Liver (tissue), 9 donors: ENCODE results near the gene PRTFDC1. TPM values are rescaled to one million over a fixed set of nuclear protein-coding genes. Genes with fewer than 3 reads are reported as not detected.
A peak's percentile ranks its signal among the peaks of the same experiment; 100 is the strongest.

Experiments
- DNase-seq: peaks from one replicate; pipeline ENCODE4 v3.0.0-alpha.2; 2017; ENCODE audit warnings: low spot score
- H3K27ac ChIP-seq, 2 donors: one replicate each; pipeline ENCODE4 v1.7.0; 2013; ENCODE audit warnings: inconsistent platforms in 2 of 2, low read length in 2 of 2, control low read depth in 1 of 2, low read depth in 1 of 2, mild to moderate bottlenecking in 1 of 2
- H3K27me3 ChIP-seq, 4 donors: one replicate each; pipeline versions ENCODE4 v1.6.1 to v1.7.0; 2013; ENCODE audit warnings: low read length in 3 of 4, inconsistent platforms in 1 of 4, mild to moderate bottlenecking in 1 of 4, moderate library complexity in 1 of 4; ENCODE audit not compliant: control insufficient read depth in 4 of 4, insufficient read depth in 4 of 4
- H3K36me3 ChIP-seq, 4 donors: one replicate each; pipeline versions ENCODE4 v1.6.1 to v1.7.0; 2013; ENCODE audit warnings: low read length in 3 of 4, mild to moderate bottlenecking in 3 of 4, low read depth in 1 of 4, moderate library complexity in 1 of 4; ENCODE audit not compliant: control insufficient read depth in 4 of 4, insufficient read depth in 3 of 4
- H3K4me1 ChIP-seq, 4 donors: one replicate each; pipeline versions ENCODE4 v1.6.1 to v1.7.0; 2013; ENCODE audit warnings: low read length in 3 of 4, mild to moderate bottlenecking in 3 of 4, moderate library complexity in 1 of 4; ENCODE audit not compliant: control insufficient read depth in 4 of 4, insufficient read depth in 4 of 4
- H3K4me3 ChIP-seq, 3 donors: one replicate each; pipeline versions ENCODE4 v1.6.1 to v1.7.0; 2013; ENCODE audit warnings: low read length in 3 of 3, control low read depth in 1 of 3, low read depth in 1 of 3, mild to moderate bottlenecking in 1 of 3
- H3K9ac ChIP-seq, 2 donors: one replicate each; pipeline ENCODE4 v1.7.0; 2013; ENCODE audit warnings: low read length in 2 of 2, mild to moderate bottlenecking in 2 of 2, moderate library complexity in 2 of 2, control low read depth in 1 of 2, low read depth in 1 of 2
- H3K9me3 ChIP-seq, 4 donors: one replicate each; pipeline versions ENCODE4 v1.6.1 to v1.7.0; 2013; ENCODE audit warnings: low read length in 3 of 4; ENCODE audit not compliant: control insufficient read depth in 4 of 4
- EGR1 ChIP-seq, 2 donors: IDR thresholded peaks; 2 replicates each; pipeline ENCODE4 v1.6.1; 2016 to 2018; ENCODE audit warnings: antibody characterized with exemption in 2 of 2, low read depth in 2 of 2
- FOXA1 ChIP-seq: IDR thresholded peaks from 2 replicates; pipeline ENCODE4 v1.6.1; 2016; ENCODE audit warnings: antibody characterized with exemption
- FOXA2 ChIP-seq: IDR thresholded peaks from 2 replicates; pipeline ENCODE4 v1.6.1; 2016; ENCODE audit warnings: antibody characterized with exemption
- GABPA ChIP-seq, 2 donors: IDR thresholded peaks in 1 of 2; conservative IDR thresholded peaks in 1 of 2; 2 replicates each; pipeline ENCODE4 v1.6.1; 2016; ENCODE audit warnings: antibody characterized with exemption in 2 of 2, mild to moderate bottlenecking in 1 of 2, moderate library complexity in 1 of 2
- HNF4A ChIP-seq, 2 donors: conservative IDR thresholded peaks; 2 replicates each; pipeline ENCODE4 v1.6.1; 2016; ENCODE audit warnings: antibody characterized with exemption in 2 of 2, mild to moderate bottlenecking in 2 of 2
- JUND ChIP-seq, 2 donors: IDR thresholded peaks; 2 replicates each; pipeline ENCODE4 v1.6.1; 2016; ENCODE audit warnings: antibody characterized with exemption in 2 of 2
- NR2F2 ChIP-seq: IDR thresholded peaks from 2 replicates; pipeline ENCODE4 v1.6.1; 2016; ENCODE audit warnings: antibody characterized with exemption
- RAD21 ChIP-seq, 2 donors: IDR thresholded peaks; 2 replicates each; pipeline ENCODE4 v1.6.1; 2016; ENCODE audit warnings: antibody characterized with exemption in 2 of 2, mild to moderate bottlenecking in 2 of 2
- RXRA ChIP-seq, 2 donors: IDR thresholded peaks; 2 replicates each; pipeline ENCODE4 v1.6.1; 2017 to 2018; ENCODE audit warnings: antibody characterized with exemption in 2 of 2, mild to moderate bottlenecking in 1 of 2
- SP1 ChIP-seq: IDR thresholded peaks from 2 replicates; pipeline ENCODE4 v1.6.1; 2018; ENCODE audit warnings: antibody characterized with exemption, mild to moderate bottlenecking
- YY1 ChIP-seq: IDR thresholded peaks from 2 replicates; pipeline ENCODE4 v1.6.1; 2016; ENCODE audit warnings: antibody characterized with exemption, mild to moderate bottlenecking
- WGBS: extraction: QIAGEN DNeasy Blood & Tissue Kit; methylation state at CpG from one replicate; pipeline ENCODE4 v1.1.7; 2013; 5-methylcytosine and 5-hydroxymethylcytosine counted together
- polyA plus RNA-seq, 2 donors: library from polyadenylated mRNA; stranded (reverse) in 1 of 2; unstranded in 1 of 2; fragments of 200-250 nt in 1 of 2; fragments of >200 nt in 1 of 2; fragmentation: Nextera tagmentation in 1 of 2; extraction: Ambion mirVana in 1 of 2; gene quantifications; one replicate each; pipeline versions ENCODE4 v1.2.1 to v1.2.3, GENCODE V29; 2013 to 2015
- total RNA-seq, 2 donors: library from RNA; depleted of rRNA; stranded (reverse); fragments of >200 nt; gene quantifications; one replicate each; pipeline ENCODE4 v1.2.3, GENCODE V29; 2014
- TF ChIP-seq, protein P1 (sequence below): IDR thresholded peaks from 2 replicates; pipeline ENCODE4 v1.6.1; 2016; ENCODE audit warnings: antibody characterized with exemption
- TF ChIP-seq, protein P2 (sequence below): IDR thresholded peaks from 2 replicates; pipeline ENCODE4 v1.6.1; 2016; ENCODE audit warnings: antibody characterized with exemption
- TF ChIP-seq, protein P3 (sequence below): IDR thresholded peaks from 2 replicates; pipeline ENCODE4 v1.6.1; 2016; ENCODE audit warnings: antibody characterized with exemption, mild to moderate bottlenecking
- TF ChIP-seq, protein P4 (sequence below): IDR thresholded peaks from 2 replicates; pipeline ENCODE4 v1.6.1; 2016; ENCODE audit warnings: antibody characterized with exemption
- donor health status: healthy.
- donor health status: healthy.
- donor health status: healthy.
- donor health status: healthy.
- donor health status: healthy.

The PRTFDC1 gene
- total and polyA plus RNA-seq, 4 donors, result 0.93 to 3.1 (median 1.9) TPM

DNA sequence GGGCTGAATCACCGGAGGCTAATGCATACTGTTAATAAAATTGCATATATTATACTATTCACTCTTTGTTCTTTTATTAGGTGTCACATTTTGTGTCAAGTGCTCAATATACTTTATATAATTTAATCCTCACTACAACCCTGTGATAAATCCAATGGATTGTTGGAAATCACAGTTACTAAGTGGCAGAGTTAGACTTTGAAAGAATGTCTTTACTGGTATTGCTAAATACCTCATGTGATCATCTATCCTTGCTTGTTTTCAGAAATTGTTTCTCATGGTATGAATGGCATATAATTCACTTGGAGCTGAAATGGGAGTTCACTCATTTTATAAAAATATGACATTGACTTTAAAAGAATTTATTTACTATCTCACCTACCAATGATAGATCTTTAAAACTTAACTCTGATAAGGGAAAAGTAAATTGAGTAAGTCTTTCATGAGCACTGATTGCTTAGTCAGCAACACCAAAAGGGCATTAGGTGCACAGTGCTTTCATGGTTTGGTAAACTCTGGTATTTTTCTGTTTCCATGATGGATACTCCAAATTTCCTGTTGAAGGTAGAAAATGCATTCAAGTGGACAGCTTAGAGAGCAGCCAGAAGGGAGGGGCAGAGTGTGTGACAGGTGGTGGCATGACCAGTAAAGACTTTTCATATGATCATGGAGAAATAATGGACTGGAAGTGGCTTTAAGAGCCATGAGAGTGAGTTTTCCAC lies 41.0 kb upstream of the PRTFDC1 start:
- no peaks in the 10 kb centered on the region for H3K36me3 ChIP-seq
- no peak overlapping the region for H3K4me3 ChIP-seq
- no peak overlapping the region for H3K9ac ChIP-seq
- peaks cover 0 to 6% (median 0%) of the 10 kb centered on the region in 4 donors for H3K4me1 ChIP-seq
- no peak overlapping the region for H3K27ac ChIP-seq
- no peak for DNase-seq
- 100% methylated on average over 1 of the region's 1 CpG for WGBS
- TF ChIP-seq, protein P1, sequence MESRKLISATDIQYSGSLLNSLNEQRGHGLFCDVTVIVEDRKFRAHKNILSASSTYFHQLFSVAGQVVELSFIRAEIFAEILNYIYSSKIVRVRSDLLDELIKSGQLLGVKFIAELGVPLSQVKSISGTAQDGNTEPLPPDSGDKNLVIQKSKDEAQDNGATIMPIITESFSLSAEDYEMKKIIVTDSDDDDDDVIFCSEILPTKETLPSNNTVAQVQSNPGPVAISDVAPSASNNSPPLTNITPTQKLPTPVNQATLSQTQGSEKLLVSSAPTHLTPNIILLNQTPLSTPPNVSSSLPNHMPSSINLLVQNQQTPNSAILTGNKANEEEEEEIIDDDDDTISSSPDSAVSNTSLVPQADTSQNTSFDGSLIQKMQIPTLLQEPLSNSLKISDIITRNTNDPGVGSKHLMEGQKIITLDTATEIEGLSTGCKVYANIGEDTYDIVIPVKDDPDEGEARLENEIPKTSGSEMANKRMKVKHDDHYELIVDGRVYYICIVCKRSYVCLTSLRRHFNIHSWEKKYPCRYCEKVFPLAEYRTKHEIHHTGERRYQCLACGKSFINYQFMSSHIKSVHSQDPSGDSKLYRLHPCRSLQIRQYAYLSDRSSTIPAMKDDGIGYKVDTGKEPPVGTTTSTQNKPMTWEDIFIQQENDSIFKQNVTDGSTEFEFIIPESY, result no peak
- TF ChIP-seq HNF4A (conservative IDR thresholded peaks at IDR 0.05), result peak; percentile 41 to 49
- peak; percentile 30 for TF ChIP-seq SP1
- TF ChIP-seq JUND (IDR thresholded peaks at IDR 0.05), result peak in 1 of 2 donors; percentile 19
- TF ChIP-seq FOXA2, result no peak
- TF ChIP-seq RXRA (IDR thresholded peaks at IDR 0.05), result peak in 1 of 2 donors; percentile 11
- H3K9me3 ChIP-seq, result no peaks in the 10 kb centered on the region
- no peaks in the 10 kb centered on the region for H3K27me3 ChIP-seq

DNA sequence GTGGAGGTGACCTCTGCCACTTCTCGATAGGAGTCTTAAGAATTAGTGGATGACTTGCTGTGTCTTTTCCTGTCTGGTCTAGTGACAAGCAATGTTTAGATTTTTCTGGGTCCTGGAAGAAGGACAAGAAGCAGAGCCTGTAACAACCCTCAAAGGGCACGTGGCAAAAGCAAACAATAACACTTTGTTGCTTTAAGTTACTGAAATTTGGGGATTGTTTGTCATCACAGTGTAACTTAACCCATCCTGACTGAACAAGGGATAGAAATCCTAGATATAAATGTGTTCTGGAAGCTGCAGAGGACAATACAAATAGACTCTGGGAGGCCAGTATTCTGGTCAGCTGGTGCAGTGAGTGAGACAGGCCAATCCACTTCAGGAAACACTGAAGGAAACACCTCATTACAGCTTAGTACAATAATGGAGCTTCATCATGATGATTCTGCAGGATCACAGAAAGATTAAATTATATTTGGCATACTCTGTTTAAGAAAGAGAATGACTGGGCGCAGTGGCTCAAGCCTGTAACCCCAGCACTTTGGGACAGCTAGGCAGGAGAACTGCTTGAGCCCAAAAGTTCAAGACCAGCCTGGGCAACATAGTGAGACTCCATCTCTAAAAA lies 40.2 kb upstream of the PRTFDC1 start:
- H3K9ac ChIP-seq, result no peak overlapping the region
- H3K9me3 ChIP-seq, result no peaks in the 10 kb centered on the region
- WGBS, result 87% methylated on average over 3 of the region's 3 CpGs
- no peaks in the 10 kb centered on the region for H3K36me3 ChIP-seq
- H3K4me3 ChIP-seq, result no peak overlapping the region
- TF ChIP-seq SP1, result no peak
- no peak for TF ChIP-seq NR2F2
- no peak for TF ChIP-seq RAD21 (IDR thresholded peaks at IDR 0.05)
- no peak for TF ChIP-seq RXRA (IDR thresholded peaks at IDR 0.05)
- TF ChIP-seq, protein P2, sequence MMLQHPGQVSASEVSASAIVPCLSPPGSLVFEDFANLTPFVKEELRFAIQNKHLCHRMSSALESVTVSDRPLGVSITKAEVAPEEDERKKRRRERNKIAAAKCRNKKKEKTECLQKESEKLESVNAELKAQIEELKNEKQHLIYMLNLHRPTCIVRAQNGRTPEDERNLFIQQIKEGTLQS, result no peak
- no peak for TF ChIP-seq EGR1 (IDR thresholded peaks at IDR 0.05; ENCODE audit: low read depth in 2 of 2)
- no peak for DNase-seq
- H3K27ac ChIP-seq, result no peak overlapping the region
- H3K4me1 ChIP-seq, result peaks cover 0 to 6% (median 0%) of the 10 kb centered on the region in 4 donors
- H3K27me3 ChIP-seq, result no peaks in the 10 kb centered on the region

DNA sequence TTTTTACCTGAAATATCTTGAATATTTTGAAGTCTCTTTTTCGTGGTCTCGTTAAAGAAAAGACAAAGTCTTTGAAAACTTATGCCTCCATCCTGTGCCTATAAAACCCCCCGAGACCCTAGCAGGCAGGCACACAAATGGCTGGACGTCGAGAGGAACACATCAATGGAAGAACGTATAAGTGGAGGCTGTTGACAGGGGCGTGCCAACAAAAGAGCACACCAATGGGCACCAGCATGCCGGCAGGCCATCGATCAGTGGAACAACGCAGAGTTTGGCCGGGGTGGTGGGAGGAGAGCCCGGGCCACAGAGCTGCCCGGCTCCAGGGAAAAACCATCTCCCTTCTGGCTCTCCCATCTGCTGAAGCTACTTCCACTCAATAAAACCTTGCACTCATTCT lies 38.9 kb upstream of the PRTFDC1 start:
- no peak for DNase-seq

More for the DNA sequence above, 38.9 kb upstream of the PRTFDC1 start:
- Histone ChIP-seq H3K9ac (no peak overlapping the region), H3K27me3 (no peaks in the 10 kb centered on the region), H3K36me3 (no peaks in the 10 kb centered on the region), H3K9me3 (no peaks in the 10 kb centered on the region), H3K4me3 (no peak overlapping the region), H3K4me1 (peaks cover 0 to 6% (median 0%) of the 10 kb centered on the region in 4 donors), H3K27ac (no peak overlapping the region)
- TF ChIP-seq, protein P3, sequence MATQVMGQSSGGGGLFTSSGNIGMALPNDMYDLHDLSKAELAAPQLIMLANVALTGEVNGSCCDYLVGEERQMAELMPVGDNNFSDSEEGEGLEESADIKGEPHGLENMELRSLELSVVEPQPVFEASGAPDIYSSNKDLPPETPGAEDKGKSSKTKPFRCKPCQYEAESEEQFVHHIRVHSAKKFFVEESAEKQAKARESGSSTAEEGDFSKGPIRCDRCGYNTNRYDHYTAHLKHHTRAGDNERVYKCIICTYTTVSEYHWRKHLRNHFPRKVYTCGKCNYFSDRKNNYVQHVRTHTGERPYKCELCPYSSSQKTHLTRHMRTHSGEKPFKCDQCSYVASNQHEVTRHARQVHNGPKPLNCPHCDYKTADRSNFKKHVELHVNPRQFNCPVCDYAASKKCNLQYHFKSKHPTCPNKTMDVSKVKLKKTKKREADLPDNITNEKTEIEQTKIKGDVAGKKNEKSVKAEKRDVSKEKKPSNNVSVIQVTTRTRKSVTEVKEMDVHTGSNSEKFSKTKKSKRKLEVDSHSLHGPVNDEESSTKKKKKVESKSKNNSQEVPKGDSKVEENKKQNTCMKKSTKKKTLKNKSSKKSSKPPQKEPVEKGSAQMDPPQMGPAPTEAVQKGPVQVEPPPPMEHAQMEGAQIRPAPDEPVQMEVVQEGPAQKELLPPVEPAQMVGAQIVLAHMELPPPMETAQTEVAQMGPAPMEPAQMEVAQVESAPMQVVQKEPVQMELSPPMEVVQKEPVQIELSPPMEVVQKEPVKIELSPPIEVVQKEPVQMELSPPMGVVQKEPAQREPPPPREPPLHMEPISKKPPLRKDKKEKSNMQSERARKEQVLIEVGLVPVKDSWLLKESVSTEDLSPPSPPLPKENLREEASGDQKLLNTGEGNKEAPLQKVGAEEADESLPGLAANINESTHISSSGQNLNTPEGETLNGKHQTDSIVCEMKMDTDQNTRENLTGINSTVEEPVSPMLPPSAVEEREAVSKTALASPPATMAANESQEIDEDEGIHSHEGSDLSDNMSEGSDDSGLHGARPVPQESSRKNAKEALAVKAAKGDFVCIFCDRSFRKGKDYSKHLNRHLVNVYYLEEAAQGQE, result no peak
- TF ChIP-seq, protein P2, result no peak
- no peak for TF ChIP-seq NR2F2
- TF ChIP-seq EGR1 (IDR thresholded peaks at IDR 0.05; ENCODE audit: low read depth in 2 of 2), result no peak
- TF ChIP-seq, protein P4, sequence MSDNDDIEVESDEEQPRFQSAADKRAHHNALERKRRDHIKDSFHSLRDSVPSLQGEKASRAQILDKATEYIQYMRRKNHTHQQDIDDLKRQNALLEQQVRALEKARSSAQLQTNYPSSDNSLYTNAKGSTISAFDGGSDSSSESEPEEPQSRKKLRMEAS, result no peak
- TF ChIP-seq HNF4A (conservative IDR thresholded peaks at IDR 0.05), result no peak
- no peak for TF ChIP-seq FOXA2
- no peak for TF ChIP-seq YY1
- TF ChIP-seq FOXA1, result no peak
- TF ChIP-seq JUND (IDR thresholded peaks at IDR 0.05), result no peak
- TF ChIP-seq SP1, result no peak
- TF ChIP-seq RXRA (IDR thresholded peaks at IDR 0.05), result no peak
- TF ChIP-seq GABPA (IDR thresholded peaks at IDR 0.05 in 1 of 2, conservative IDR thresholded peaks at IDR 0.05 in 1 of 2), result no peak
- 94% methylated on average over 13 of the region's 13 CpGs for WGBS
